GM19372 (cell line): ENCODE results near the gene CEP83.
"Not testable (repeated sequence)": the region's sequence is repeated elsewhere in the genome, so short reads cannot be mapped to it uniquely, and the experiment has no call there.

Experiments used
- ATAC-seq: cut with Tn5 transposase; IDR thresholded peaks from one replicate; pipeline ENCODE4 v1.9.1; 2021; ENCODE audit warnings: mild to moderate bottlenecking, low read depth, moderate library complexity; ENCODE audit not compliant: unreplicated experiment

CEP83 gene

DNA sequence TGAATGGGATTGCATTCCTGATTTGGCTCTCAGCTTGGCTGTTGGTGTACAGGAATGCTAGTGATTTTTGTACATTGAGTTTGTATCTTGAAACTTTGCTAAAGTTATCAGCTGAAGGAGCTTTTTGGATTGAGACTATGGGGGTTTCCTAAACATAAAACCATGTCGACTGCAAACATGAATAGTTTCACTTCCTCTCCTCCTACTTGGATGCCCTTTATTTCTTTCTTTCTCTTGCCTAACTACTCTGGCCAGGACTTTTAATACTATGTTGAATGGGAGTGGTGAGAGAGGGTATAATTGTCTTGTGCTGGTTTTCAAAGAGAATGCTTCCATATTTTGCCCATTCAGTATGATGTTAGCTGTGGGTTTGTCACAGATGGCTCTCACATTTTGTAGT lies 141.5 kb downstream of the CEP83 start:
- no peak for ATAC-seq

DNA sequence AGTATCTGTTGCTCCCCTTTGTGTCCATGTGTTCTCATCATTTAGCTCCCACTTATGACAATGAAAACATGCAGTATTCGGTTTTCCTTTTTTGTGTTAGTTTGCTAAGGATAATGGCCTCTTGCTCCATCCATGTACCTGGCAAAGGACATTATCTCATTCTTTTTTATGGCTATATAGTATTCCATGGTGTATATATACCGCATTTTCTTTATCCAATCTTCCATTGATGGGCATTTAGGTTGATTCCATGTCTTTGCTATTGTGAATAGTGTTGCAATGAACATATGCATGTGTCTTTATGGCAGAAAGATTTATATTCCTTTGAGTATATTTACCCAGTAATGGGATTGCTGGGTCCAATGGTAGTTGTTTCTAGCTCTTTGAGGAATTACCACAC lies 143.1 kb downstream of the CEP83 start:
- not testable (repeated sequence) for ATAC-seq

DNA sequence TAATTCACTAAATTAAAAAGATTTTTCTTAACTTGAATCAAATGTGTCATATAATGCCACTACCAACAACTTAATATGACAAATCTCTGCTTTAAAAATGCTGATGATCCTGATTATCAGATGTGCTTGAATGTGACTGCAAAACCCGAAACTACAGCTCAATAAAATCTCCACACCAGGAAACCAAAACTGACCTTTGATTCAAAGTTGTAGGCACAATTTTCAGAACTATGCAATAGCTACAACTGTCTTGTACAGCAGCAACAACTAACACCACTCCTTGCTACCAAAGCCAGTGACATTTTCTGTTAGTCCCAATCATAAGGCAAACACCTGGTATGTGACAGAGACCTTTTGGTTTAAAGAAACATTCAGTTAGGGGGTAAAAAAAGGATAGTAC lies 147.3 kb downstream of the CEP83 start:
- no peak for ATAC-seq

DNA sequence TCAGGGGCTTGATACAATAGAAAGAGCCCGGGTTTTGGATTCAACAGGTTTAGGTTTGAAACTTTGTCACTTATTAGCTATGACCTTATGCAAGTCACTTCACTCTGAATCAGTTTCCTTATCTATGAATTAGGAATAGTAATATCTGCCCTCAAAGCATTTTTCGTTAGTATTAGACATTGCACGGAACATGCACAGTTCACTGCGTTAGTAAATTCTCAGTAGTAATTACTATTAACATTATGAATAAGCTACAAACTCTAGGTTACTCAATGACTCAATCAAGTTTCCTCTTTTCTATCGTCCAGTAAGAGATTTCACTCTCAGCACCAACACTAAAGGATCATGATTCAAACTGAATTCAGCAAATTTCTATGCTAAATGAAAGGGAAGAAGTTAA lies 150.3 kb downstream of the CEP83 start:
- peak; percentile 60 for ATAC-seq

DNA sequence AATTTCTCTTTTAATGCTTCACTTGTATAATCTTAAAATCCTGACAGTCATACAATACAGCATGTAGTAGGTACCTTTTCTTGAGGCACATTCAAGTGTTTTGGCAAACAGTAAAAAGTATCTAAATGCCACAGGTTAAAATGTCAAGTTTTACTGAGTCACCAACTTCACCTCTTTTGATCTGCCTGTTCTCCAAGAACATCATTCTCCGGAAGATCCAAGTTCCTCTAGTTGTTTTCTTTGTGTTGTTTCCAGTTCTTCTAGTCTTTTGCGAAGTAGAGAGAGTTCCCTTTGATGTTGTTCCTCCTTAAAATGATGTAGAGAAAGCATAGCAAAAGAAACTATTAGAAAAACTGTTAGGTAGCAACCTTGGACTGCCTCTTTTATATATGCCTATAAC lies 151.1 kb downstream of the CEP83 start:
- no peak for ATAC-seq

DNA sequence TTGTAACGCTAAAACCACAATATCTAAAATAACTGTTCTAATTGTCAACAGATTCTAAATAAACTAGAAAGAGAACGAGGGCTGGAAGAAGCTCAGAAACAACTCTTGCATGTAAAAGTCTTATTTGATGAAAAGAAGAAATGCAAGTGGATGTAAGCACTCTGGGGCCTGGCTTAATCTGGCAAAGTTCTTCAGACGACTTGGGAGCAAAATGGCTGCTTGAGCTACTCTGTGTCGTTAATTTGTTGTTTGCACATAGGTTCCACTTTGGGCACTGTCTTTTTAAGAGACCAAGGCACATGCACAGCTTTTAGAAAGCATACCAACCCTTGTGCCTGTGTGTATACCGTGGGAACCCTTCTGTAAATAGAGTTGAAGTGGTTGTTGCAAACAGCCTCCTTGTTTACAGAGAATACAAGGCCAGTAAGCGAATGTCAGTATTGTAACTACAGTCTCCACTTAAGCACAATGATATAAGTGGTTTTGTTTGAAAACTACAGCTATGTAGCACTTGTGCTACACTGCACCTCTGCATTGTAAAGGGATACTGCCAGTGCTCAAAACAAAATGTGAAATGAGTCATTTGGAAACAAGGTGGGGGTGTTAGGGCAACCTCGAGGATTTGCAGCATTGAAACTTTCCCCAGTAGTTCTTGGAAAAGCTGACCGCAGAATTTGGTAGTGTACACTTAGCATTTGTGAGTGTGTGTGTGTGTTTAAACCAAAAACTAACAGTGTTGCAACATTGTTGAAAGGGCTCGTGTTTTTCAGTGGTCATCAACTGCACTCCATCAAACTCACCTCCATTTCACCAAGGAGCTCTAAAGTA lies 154.3 kb downstream of the CEP83 start:
- ATAC-seq: peak; percentile 57

DNA sequence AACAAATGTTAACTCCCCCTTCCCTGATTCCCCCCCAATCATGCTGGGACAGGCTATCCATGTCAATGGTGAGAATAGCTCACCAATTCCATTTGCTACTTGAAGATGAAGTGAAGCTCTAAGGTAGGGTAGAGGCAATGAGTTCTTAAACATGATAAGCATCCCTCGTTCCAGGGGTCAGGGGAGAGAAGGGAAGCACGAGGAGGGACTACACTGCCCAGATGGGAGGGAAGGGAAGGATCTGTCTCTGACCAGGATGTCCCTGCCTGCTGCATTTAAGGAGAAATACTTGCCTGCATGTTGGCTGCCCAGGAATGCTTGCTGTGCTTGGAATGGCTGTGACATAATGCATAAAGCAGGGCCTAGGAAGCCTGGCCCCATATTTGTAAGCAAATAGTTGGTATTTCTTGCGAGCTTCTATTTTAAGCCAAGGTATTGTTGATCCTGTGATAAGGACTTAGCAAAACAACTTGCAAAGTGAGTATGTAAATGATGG lies 155.1 kb downstream of the CEP83 start:
- ATAC-seq: no peak

DNA sequence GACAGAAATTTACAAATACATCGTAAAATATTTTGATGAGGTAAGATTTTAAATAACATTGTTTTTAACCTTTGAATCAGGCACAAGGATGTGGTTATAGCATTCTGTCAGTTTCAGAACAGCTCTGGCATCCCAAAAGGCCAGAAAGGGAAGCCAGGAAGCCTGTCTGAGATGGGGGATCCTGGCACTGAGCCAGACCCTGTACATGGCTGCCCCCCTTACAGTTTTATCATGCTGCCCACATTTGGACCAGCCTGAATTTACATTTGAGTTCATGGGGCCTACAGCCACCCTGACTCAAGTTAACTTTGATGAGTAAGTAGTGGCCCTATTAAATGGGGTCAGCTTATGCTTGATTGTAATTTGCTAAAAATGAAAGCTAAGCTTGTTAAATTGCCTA lies 155.7 kb downstream of the CEP83 start:
- ATAC-seq: no peak

DNA sequence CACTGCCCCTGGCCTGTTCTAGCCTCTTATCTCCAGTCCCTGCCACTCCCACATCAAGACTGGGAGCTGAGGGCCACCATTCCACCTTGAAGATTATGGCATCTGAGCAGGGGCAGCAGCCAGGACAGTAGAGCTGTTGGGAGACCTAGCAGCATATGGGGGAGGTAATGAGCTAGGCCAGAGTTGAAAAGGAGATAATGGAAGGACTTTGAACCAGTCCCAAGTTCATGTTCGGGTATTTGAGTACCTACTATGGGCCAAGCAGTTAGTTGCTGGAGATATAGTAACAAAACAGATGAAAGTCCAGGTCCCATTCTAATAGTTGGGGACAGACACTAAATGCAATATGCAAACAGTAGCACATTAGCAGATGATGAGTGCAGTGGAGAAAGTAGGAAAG lies 159.8 kb downstream of the CEP83 start:
- ATAC-seq: no peak

DNA sequence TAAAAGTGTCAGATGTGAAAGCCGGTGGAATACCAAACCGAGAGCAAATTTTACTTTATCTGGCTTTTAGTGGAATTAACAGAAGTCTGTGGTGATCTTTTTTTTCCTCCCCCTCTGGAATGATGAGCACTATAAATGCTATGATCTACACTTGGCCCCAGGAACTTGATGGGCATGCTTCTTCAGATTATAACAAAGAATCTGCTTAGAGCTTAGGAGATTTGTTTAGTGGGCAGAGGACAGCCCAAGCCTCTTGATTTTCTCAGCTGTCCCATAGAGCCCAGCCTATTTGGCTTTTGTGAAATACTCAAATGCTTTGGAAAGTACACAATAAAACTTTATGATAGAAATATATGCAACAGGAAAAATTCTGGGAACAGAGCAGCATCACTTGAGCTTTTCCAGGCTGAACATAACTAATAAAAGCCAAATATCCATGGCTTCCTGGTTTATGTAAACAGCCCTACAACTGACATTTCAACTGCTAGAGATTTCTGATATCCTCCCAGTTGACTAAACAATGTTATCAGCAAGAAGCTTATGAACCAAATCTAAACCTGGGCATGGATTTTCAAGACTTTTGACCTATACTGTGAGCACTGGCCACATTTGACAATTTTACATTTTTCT lies 161.7 kb downstream of the CEP83 start:
- ATAC-seq: no peak

DNA sequence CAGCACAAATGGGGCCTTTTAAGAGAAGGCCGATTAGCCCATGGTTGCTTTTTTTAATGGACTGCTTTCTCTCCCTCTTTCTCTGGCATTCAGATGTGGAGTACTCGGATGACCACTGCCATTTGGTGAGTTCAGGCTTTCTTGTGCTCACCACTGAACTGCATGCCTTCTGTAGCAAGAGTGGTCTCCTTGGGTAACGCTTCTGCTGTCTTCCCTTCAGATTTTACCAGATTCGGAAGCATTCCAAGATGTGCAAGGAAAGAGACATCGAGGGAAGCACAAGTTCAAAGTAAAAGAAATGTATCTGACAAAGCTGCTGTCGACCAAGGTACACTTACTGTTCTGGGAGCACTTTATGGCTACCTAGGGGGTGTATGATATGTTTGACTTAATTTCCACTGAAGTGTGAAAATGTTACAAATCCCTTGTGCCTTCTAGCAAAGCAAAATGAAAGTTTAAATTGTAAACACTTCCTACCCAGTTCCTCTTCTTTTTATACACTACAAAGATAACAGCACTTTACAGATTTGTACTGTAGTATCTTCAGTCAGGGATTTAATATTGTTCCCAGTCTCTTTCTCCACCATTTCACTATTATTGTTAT lies 162.5 kb downstream of the CEP83 start:
- no peak for ATAC-seq

DNA sequence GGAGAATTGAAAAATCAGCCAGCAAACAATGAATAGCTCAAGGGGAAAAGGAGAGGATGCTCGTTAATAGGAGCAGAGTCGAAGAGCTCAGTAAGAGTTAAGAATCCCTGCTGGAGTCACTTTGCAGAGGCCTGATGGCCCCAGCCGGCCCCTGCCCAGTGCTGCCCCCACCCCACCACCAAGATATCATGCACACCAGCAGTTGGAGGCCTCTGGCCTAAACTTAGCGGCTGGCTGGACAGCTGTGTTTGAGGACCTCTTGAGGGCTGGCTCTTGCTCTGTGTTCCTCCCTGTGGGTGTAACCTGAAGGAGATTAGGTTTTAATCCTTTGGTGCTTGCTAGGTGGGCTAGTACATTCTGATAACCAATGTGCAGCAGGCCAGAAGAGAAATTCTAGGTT lies 169.3 kb downstream of the CEP83 start:
- no peak for ATAC-seq

DNA sequence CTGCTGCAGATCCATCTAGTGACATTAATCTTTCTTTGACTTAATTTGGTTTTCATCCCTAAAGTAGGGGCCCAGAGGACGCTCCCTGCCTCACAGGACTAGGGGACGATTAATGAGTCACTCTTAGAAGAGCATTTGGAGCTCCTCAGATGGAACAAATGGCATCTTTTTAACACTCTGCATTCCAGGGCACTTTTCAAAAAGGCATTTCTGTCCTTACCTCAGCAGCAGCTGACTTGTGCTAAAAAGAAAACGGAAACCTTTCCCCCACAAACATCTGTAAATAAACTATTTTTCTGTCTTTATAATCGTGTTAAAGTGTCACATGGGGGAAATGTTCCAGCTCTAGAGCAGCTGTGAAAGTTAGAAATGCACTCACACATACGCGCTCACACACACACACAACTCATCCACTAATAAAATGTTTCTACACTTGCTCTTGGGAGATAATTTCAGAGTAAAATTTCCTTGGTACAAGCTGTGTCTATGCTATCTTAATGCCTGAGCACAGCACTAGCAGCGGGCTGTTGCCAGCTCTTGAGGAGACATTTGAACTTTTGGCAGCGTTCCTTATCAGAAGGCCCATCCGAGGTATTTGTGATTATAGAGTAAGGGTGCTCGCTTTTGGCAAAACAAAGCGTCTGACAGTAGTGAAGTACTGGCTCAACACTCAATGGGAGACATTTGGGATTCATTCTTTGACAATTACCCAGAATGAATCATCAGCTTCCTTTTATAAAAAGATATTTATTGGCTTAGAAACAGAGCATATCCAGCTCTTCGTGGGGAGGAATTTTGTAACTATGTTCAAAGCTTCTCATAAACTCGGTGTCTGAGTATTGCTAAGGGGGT lies 170.0 kb downstream of the CEP83 start:
- no peak for ATAC-seq

DNA sequence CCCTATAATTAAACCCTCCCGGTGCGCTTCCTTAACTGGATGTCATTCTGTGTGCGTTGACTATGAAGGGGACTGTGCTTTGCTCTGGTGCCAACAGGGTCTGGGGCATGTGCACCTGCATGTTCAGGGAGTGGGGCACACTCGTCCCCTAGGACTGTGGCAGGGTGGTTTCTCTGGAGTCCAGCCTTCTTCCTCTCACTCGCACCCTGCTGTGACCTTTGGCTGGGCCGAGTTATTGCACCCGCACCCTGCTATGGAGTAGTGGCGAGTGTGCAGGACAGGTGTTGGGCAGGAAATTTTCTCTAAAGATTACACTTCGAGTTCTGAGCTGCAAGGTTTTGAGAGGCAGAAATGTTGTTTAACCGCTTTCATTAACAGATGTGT lies 172.4 kb downstream of the CEP83 start:
- ATAC-seq: no peak

DNA sequence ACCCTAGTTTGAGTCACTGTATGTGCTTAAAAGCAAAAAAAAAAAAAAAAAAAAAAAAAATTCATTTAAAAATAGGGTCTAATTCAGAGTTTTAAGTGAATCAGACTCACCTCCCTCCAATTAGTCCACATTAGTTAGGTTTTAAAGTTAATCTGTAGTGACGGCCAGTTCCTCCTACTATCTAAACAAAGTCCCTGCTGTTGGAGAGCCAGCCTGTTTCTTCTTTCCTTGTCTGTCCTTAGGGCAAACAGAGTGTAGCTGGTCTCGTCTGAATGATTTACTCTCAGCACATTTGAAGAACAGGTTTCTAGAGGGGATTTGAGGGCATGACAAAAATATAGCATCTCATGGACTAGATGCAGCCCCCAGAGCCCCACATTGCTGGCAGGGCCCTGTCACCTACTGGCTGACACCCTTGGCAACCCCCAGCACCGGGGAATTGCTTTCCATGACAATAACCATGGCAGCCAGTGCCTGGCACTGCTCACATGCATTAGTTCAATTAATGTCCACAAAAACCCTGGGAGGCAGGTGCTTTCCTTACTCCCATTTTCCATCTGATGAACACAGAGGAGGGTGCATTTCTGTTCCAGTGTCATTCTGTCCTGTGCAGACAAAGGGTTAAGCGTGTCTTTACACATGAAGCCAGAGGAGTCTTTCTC lies 173.0 kb downstream of the CEP83 start:
- no peak for ATAC-seq

DNA sequence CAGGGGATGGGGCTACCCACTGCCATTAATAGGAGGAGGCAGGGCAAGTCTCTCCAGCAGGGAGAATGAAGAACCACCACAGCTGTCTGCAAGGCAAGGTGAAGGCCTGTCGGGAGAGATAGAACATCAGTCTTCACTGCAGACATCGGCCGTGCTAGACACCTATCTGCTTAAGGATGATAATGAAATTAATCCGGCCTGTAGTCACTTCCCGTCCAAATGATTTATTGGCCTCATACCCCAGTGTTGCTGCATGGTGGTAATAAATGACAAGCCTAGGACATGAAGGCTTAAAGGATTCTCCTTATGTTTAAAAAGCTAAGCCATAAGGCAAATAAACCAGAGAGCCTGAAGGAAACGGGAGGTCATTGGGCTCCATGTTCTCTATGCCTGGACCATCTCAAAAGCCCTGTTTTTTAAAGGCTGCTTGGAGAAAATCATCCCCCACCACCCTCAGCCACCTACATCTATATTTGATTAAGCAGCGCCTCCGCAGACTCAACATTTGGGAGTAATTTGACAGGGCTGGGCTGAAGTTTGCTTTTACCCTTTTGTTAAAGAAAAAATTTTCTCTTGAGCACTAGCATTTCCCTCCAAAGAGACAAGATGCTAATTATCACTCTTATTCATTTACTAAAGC lies 173.6 kb downstream of the CEP83 start:
- ATAC-seq: no peak

DNA sequence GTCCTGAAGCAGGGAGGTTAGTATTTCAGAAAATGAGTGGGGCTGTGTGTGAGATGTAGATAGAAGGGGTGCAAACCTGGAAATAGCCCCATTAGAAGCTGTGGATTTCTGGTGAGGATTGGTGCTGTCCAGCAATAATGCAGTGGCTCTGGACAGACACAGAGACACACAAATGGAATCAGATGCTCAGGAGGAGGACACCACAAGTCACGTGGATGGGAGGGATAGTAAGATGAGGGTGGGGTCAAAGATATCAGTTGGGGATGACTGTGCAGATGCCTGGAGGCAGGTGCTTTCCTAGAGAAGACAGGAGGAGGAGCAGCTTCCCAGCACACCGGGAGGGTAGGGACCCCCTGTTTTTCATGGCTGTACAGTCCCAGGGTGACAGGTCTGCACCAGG lies 174.8 kb downstream of the CEP83 start:
- no peak for ATAC-seq

DNA sequence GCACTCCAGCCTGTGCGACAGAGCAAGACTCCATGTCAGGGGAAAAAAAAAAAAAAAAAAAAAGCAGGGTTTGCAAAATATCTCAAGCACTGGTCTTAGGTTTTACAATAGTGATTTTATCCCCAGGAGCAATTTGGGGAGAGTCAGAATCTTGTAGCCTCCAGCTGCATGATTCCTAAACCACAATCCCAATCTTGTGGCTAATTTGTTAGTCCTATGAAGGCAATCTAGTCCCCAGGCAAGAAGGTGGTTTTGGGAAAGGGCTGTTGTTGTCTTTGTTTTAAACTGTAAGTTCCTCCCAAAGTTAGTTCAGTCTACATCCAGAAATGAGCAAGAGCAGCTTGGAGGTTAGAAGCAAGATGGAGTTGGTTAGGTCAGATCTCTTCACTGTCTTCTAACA lies 175.6 kb downstream of the CEP83 start:
- ATAC-seq: no peak

DNA sequence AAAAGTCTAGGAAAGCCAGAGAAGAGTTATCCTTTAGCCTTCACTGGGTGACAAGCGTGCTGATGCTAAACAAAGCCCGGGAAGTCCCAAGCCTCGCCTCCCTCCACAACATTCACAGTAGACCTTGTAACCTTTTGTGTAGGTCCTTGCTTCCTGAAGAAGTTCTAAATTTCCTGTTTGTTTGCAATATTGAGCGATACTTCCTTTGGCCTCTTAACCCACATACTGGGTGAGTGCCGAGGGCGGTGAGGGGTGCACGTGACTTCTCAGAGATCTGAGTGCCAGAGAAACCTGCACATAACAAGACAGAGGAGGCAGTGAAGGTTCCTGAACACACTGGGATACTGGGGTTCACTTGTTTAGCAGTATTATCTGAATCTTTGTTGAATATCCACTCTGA lies 177.0 kb downstream of the CEP83 start:
- no peak for ATAC-seq

DNA sequence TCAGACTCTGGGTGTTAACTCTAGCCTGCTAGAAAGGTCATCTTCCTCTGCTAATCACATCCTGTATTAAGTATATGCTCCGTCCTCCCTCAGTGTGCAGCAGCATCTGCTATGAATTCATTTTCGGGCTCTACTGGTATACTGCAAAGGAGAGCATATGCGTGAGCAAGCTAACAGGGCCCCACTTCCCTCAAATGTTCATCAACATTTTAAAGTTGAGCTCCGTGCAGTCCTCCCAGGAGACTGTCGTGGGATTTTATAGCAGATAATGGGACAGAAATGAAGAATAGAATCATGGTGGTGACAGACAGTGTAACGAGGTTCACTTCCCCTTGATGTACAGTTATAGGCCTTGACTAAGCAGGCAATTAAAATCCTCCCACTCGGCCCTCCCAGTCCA lies 179.6 kb downstream of the CEP83 start:
- ATAC-seq: no peak
